IMR-90 (cell line): ENCODE measurements around the gene OR52N5. TPM values are rescaled to one million over a fixed set of nuclear protein-coding genes. Genes with fewer than 3 reads are reported as not detected.

Experiments used
- ATAC-seq: fragments of 200-7000 bp; cut with Tn5 transposase; 2 replicates; pipeline ENCODE4 v1.9.1; 2020; ENCODE audit warnings: low read depth, mild to moderate bottlenecking, moderate library complexity
- BruUV-seq: library from RNA; stranded (reverse); fragments of 400-500 nt; replicated peaks from 2 replicates; lab custom pipeline; 2021; lab: Mats Ljungman, UMichigan
- CTCF ChIA-PET: fragments of 300-600 bp; formaldehyde crosslinking; extraction: SDS; loops from one replicate; lab custom pipeline; 2021; ENCODE audit warnings: antibody characterized with exemption; lab: Yijun Ruan, JAX
- POLR2A ChIA-PET: fragments of 300-600 bp; sonication (Branson Sonifier 250); formaldehyde crosslinking; loops from one replicate; lab custom pipeline; 2022; ENCODE audit warnings: antibody characterized with exemption; ENCODE audit not compliant: unreplicated experiment; lab: Charles Lee
- DNase-seq: peaks from one replicate; pipeline ENCODE4 v3.0.0; 2013
- H2AFZ ChIP-seq: replicated peaks from 2 replicates; pipeline ENCODE3; 2013; ENCODE audit warnings: low read length, mild to moderate bottlenecking; ENCODE audit not compliant: poor library complexity
- H2AK5ac ChIP-seq: 2 replicates; pipeline ENCODE4 v1.6.1; 2013; ENCODE audit warnings: low read depth, low read length, inconsistent platforms
- H2AK9ac ChIP-seq: replicated peaks from 2 replicates; pipeline ENCODE3; 2013; ENCODE audit warnings: mild to moderate bottlenecking, low read depth, low read length, moderate library complexity; ENCODE audit not compliant: poor library complexity
- H2BK120ac ChIP-seq: 2 replicates; pipeline ENCODE4 v1.6.1; 2013; ENCODE audit warnings: low read depth, low read length, inconsistent platforms
- H2BK15ac ChIP-seq: 3 replicates; pipeline ENCODE4 v1.6.1; 2013; ENCODE audit warnings: low read depth, low read length, inconsistent platforms
- H2BK20ac ChIP-seq: 2 replicates; pipeline ENCODE4 v1.6.1; 2013; ENCODE audit warnings: low read depth, mild to moderate bottlenecking, inconsistent platforms, low read length, moderate library complexity
- H2BK5ac ChIP-seq: 2 replicates; pipeline ENCODE4 v1.6.1; 2013; ENCODE audit warnings: mild to moderate bottlenecking, low read depth, low read length, inconsistent platforms; ENCODE audit not compliant: poor library complexity, severe bottlenecking
- H3K14ac ChIP-seq: replicated peaks from 2 replicates; pipeline ENCODE4 v1.6.1; 2013; ENCODE audit warnings: low read depth, low read length, inconsistent platforms
- H3K18ac ChIP-seq: 2 replicates; pipeline ENCODE4 v1.6.1; 2013; ENCODE audit warnings: low read depth, low read length, control low read depth
- H3K23ac ChIP-seq: 2 replicates; pipeline ENCODE4 v1.6.1; 2013; ENCODE audit warnings: low read depth, low read length, inconsistent platforms
- H3K27ac ChIP-seq: 2 replicates; pipeline ENCODE4 v1.5.1; 2013; ENCODE audit warnings: mild to moderate bottlenecking, control low read depth, low read length; ENCODE audit not compliant: insufficient read depth
- H3K27me3 ChIP-seq: 2 replicates; pipeline ENCODE4 v1.6.1; 2013; ENCODE audit warnings: low read length; ENCODE audit not compliant: control insufficient read depth, insufficient read depth
- H3K36me3 ChIP-seq: 2 replicates; pipeline ENCODE4 v1.6.1; 2013; ENCODE audit warnings: low read length, mixed read lengths; ENCODE audit not compliant: control insufficient read depth, insufficient read depth
- H3K4ac ChIP-seq: 2 replicates; pipeline ENCODE4 v1.6.1; 2013; ENCODE audit warnings: low read depth, low read length, inconsistent platforms
- H3K4me1 ChIP-seq: 2 replicates; pipeline ENCODE4 v1.6.1; 2013; ENCODE audit warnings: low read length, mixed read lengths; ENCODE audit not compliant: control insufficient read depth, insufficient read depth
- H3K4me2 ChIP-seq: 2 replicates; pipeline ENCODE4 v1.6.1; 2013; ENCODE audit warnings: low read depth, mild to moderate bottlenecking, control low read depth, low read length, moderate library complexity
- H3K4me3 ChIP-seq: 2 replicates; pipeline ENCODE4 v1.5.1; 2013; ENCODE audit warnings: low read depth, mild to moderate bottlenecking, control low read depth, low read length, moderate library complexity; ENCODE audit not compliant: insufficient read depth
- H3K56ac ChIP-seq: 2 replicates; pipeline ENCODE4 v1.6.1; 2013; ENCODE audit warnings: low read length, inconsistent platforms; ENCODE audit not compliant: insufficient read depth; ENCODE audit errors: extremely low read depth
- H3K79me1 ChIP-seq, 2 experiments: 2 replicates each; pipeline ENCODE4 v1.6.1; 2013; ENCODE audit warnings: low read length in 2 of 2, inconsistent platforms in 1 of 2, low read depth in 1 of 2
- H3K9ac ChIP-seq: 2 replicates; pipeline ENCODE4 v1.6.1; 2013; ENCODE audit warnings: low read depth, low read length, control low read depth
- H3K9me1 ChIP-seq: 2 replicates; pipeline ENCODE4 v1.6.1; 2013; ENCODE audit warnings: low read length, inconsistent platforms; ENCODE audit not compliant: insufficient read depth
- H3K9me3 ChIP-seq: 2 replicates; pipeline ENCODE4 v1.6.1; 2013; ENCODE audit warnings: low read length; ENCODE audit not compliant: control insufficient read depth, insufficient read depth
- H4K20me1 ChIP-seq: 2 replicates; pipeline ENCODE4 v1.6.1; 2013; ENCODE audit warnings: low read length, inconsistent platforms; ENCODE audit not compliant: insufficient read depth
- H4K5ac ChIP-seq: 2 replicates; pipeline ENCODE4 v1.6.1; 2013; ENCODE audit warnings: mild to moderate bottlenecking, low read depth, low read length, control low read depth
- H4K8ac ChIP-seq, 2 experiments: 2 replicates each; pipeline ENCODE4 v1.6.1; 2013; ENCODE audit warnings: low read depth in 2 of 2, low read length in 2 of 2, control low read depth in 1 of 2, inconsistent platforms in 1 of 2
- H4K91ac ChIP-seq: 2 replicates; pipeline ENCODE4 v1.6.1; 2013; ENCODE audit warnings: low read depth, low read length, inconsistent platforms; ENCODE audit not compliant: insufficient read depth
- BHLHE40 ChIP-seq: fragments of 150-350 bp; IDR thresholded peaks from 2 replicates; pipeline ENCODE4 v1.6.1; 2016; ENCODE audit warnings: mild to moderate bottlenecking, low read depth, low read length
- CEBPB ChIP-seq: IDR thresholded peaks from 2 replicates; pipeline ENCODE4 v1.6.1; 2012; ENCODE audit warnings: low read depth, low read length, improper control_type of control experiment
- CTCF ChIP-seq: conservative IDR thresholded peaks from 2 replicates; pipeline ENCODE4 v1.5.1; 2012; ENCODE audit warnings: mild to moderate bottlenecking, low read depth, low read length, improper control_type of control experiment
- ELK1 ChIP-seq: fragments of 150-350 bp; IDR thresholded peaks from 2 replicates; pipeline ENCODE4 v1.6.1; 2016; ENCODE audit warnings: low read depth, mild to moderate bottlenecking, low read length, moderate library complexity, borderline replicate concordance
- FOS ChIP-seq: fragments of 150-350 bp; IDR thresholded peaks from 2 replicates; pipeline ENCODE4 v1.6.1; 2016; ENCODE audit warnings: low read depth, low read length
- MAFK ChIP-seq: IDR thresholded peaks from 2 replicates; pipeline ENCODE4 v1.6.1; 2012; ENCODE audit warnings: low read depth, low read length, improper control_type of control experiment
- MAZ ChIP-seq: IDR thresholded peaks from 2 replicates; pipeline ENCODE4 v1.6.1; 2012; ENCODE audit warnings: low read depth, mild to moderate bottlenecking, low read length, improper control_type of control experiment, moderate library complexity, borderline replicate concordance
- MXI1 ChIP-seq: IDR thresholded peaks from 2 replicates; pipeline ENCODE4 v1.6.1; 2012; ENCODE audit warnings: low read depth, mild to moderate bottlenecking, low read length, moderate library complexity, borderline replicate concordance
- POLR2A ChIP-seq: IDR thresholded peaks from 2 replicates; pipeline ENCODE4 v1.6.1; 2012; ENCODE audit warnings: mild to moderate bottlenecking, low read depth, low read length
- RAD21 ChIP-seq: IDR thresholded peaks from 2 replicates; pipeline ENCODE4 v1.6.1; 2012; ENCODE audit warnings: low read length, improper control_type of control experiment
- RFX5 ChIP-seq: IDR thresholded peaks from 2 replicates; pipeline ENCODE4 v1.8.0; 2012; ENCODE audit warnings: low read depth, mild to moderate bottlenecking, low read length, moderate library complexity
- SMC3 ChIP-seq: fragments of 150-350 bp; IDR thresholded peaks from 2 replicates; pipeline ENCODE4 v1.6.1; 2016; ENCODE audit warnings: low read depth, mild to moderate bottlenecking, antibody characterized with exemption, low read length, moderate library complexity
- WGBS, 2 experiments: methylation state at CpG; one replicate each; pipeline versions ENCODE4 v1.1.5 to v1.1.7; 2013; ENCODE audit warnings: missing lambda C conversion rate in 2 of 2; ENCODE audit not compliant: insufficient read length in 1 of 2; ENCODE audit errors: extremely low coverage in 2 of 2; 5-methylcytosine and 5-hydroxymethylcytosine counted together
- dilution Hi-C: fragments of 300-500 bp; cut with HindIII; formaldehyde crosslinking; loops from one replicate; pipeline ENCODE4 v1.14.3; 2018; ENCODE audit warnings: low sequenced_read_pairs; ENCODE audit not compliant: unreplicated experiment
- in situ Hi-C: fragments of 300-500 bp; cut with MboI; formaldehyde crosslinking; loops from 3 replicates; pipeline ENCODE4 v1.14.3; 2019; ENCODE audit warnings: low sequenced_read_pairs, inconsistent platforms, mixed read lengths
- intact Hi-C: fragments of 100-400 bp; cut with micrococcal nuclease; formaldehyde crosslinking; loops from 2 replicates; pipeline ENCODE4 v1.10.0; 2022
- polyA plus RNA-seq, 3 experiments: library from polyadenylated mRNA; depleted of rRNA; stranded (reverse); fragments of >200 nt; gene quantifications; 2 replicates each; pipeline ENCODE4 v1.2.3, GENCODE V29; 2012; ENCODE audit warnings: low replicate concordance in 1 of 3
- total RNA-seq: library from RNA; depleted of rRNA; stranded (reverse); fragments of >200 nt; gene quantifications from 2 replicates; pipeline ENCODE4 v1.2.3, GENCODE V29; 2012

OR52N5 gene
- total and polyA plus RNA-seq, 2 of the 4 experiments (the other 2 are of a cell fraction), result not detected

GRCh38 chr11:5746614-5747013 lies 36.5 kb downstream of the OR52N5 start:
- BruUV-seq, result no TSS peak
- H4K5ac ChIP-seq, result no peak overlapping the region
- H2BK5ac ChIP-seq, result no peak overlapping the region
- H4K20me1 ChIP-seq, result no peaks in the 10 kb centered on the region
- no peaks in the 10 kb centered on the region for H3K9me1 ChIP-seq
- no peaks in the 10 kb centered on the region for H3K36me3 ChIP-seq
- no CpG with 5 or more reads among the region's 3 CpGs for WGBS, 2 experiments
- H3K4me3 ChIP-seq, result no peak overlapping the region
- no peak overlapping the region for H2BK20ac ChIP-seq
- H2BK15ac ChIP-seq, result no peak overlapping the region
- ChIA-PET CTCF (interaction anchor here (0.7 kb wide), 1 partner anchor 25 kb away, joined by 3 read pairs; no protein-coding TSS in a partner anchor), POLR2A (no interaction called here)
- H3K4me1 ChIP-seq, result no peaks in the 10 kb centered on the region
- dilution Hi-C loops, result no loop called here
- H2AK9ac ChIP-seq, result no peak overlapping the region
- H3K4ac ChIP-seq, result no peak overlapping the region
- H3K9ac ChIP-seq, result no peak overlapping the region
- DNase-seq (no peak), ATAC-seq (no peak)
- H2AK5ac ChIP-seq, result no peak overlapping the region
- no peak overlapping the region for H4K8ac ChIP-seq
- no peak for TF ChIP-seq RAD21
- TF ChIP-seq POLR2A, result no peak
- TF ChIP-seq MAFK, result no peak
- TF ChIP-seq FOS, result no peak
- no peak for TF ChIP-seq MXI1
- no peak for TF ChIP-seq RFX5
- no peak for TF ChIP-seq ELK1
- no peak for TF ChIP-seq CEBPB
- TF ChIP-seq BHLHE40, result no peak
- TF ChIP-seq SMC3, result no peak
- TF ChIP-seq CTCF, result no peak
- no peak for TF ChIP-seq MAZ
- H3K9me3 ChIP-seq, result no peaks in the 10 kb centered on the region; the same call in 1 of the 2 replicates
- no peak overlapping the region for H3K18ac ChIP-seq
- in situ Hi-C loops, result no loop called here
- no peak overlapping the region for H4K91ac ChIP-seq
- H3K23ac ChIP-seq, result no peak overlapping the region
- no peak overlapping the region for H2BK120ac ChIP-seq
- intact Hi-C loops, result no loop called here
- no peak overlapping the region for H3K56ac ChIP-seq
- H3K4me2 ChIP-seq, result no peak overlapping the region
- H3K14ac ChIP-seq, result no peak overlapping the region
- H3K27me3 ChIP-seq, result no peaks in the 10 kb centered on the region
- H2AFZ ChIP-seq, result no peak overlapping the region
- H3K27ac ChIP-seq, result no peak overlapping the region
- no peaks in the 10 kb centered on the region for H3K79me1 ChIP-seq
